ENCODE measurements around the gene KIF4B. TPM values are rescaled to one million over a fixed set of nuclear protein-coding genes. Genes with fewer than 3 reads are reported as not detected.

The KIF4B gene
- total RNA-seq, 3 donors from 2014 or later (not counting 1 experiment from before 2014, with no cell fraction given): not detected

DNA sequence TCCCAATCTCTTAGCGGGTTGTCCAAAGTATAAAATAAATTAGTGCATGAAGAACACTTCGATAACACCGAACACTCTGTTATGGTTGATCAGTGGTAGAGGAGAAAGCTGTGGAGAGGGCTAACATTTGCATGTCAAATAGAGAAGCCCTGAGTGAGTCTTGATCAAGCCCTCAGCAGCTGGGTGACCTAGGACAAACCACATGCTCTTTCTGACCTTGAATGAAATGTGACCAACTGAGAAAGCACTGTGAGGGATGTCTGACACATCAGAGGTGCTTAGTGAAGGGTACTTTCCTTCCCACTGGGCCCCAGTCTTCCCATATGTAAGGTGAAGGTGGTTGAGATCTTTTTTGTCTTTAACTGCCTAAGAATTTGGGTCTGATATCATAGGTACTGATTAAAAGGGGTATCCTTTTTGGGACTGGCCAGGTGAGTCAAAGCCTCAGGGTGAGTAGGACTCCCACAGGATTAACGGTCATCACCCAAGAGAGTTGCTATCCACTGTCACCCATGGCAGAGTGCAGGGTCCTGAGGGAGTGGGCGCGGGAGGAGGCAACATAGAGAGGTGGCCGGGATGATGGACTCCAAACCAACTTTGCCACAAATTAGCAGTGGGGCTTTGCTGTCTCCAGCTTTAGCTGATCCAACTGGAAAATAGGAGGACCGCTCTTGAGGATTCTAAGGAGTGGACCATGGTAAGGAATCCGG lies 53.5 kb downstream of the KIF4B start:
- intact Hi-C loops (cut with micrococcal nuclease): no loop called here
- Mint-ChIP-seq H3K27me3 (ENCODE audit: low read depth in 2 of 2) (peaks cover 0 to 3% of the 10 kb centered on the region in 2 donors), H3K36me3 (no peaks in the 10 kb centered on the region), H3K4me1 (no peaks in the 10 kb centered on the region), H3K27ac (no peak overlapping the region), H3K4me3 (no peak overlapping the region), H3K9me3 (no peaks in the 10 kb centered on the region)
- no peaks in the 10 kb centered on the region for H3K4me1 ChIP-seq (ENCODE audit: control insufficient read depth, insufficient read depth, low read length)
- H3K27me3 ChIP-seq (ENCODE audit: control insufficient read depth, insufficient read depth, low read length): no peaks in the 10 kb centered on the region
- TF ChIP-seq CTCF (IDR thresholded peaks at IDR 0.05): no peak
- 86% methylated on average over 9 of the region's 9 CpGs for WGBS (ENCODE audit: insufficient coverage)
- DNase-seq (no peak), ATAC-seq (no peak)
- H3K36me3 ChIP-seq (ENCODE audit: control insufficient read depth, insufficient read depth, low read length): no peaks in the 10 kb centered on the region
- no peaks in the 10 kb centered on the region for H3K9me3 ChIP-seq (ENCODE audit: control insufficient read depth, insufficient read depth, low read length)
- no peak overlapping the region for H3K27ac ChIP-seq (ENCODE audit: low read length)
- H3K4me3 ChIP-seq (ENCODE audit: low read length): no peak overlapping the region

Other genes with a start within 250 kb of the KIF4B start
- 1 to 10 TPM in 2 of 3 donors, under 1 TPM in 1; 0.48 to 2.9 (median 1.4) TPM for gene FAXDC2, start 163.2 kb upstream of the KIF4B start, total RNA-seq
- gene CNOT8, start 155.1 kb upstream of the KIF4B start, total RNA-seq: 100 to 1,000 TPM; 115 to 128 (median 124) TPM
- gene GEMIN5, start 75.5 kb upstream of the KIF4B start, total RNA-seq: 10 to 100 TPM in 1 of 3 donors, 1 to 10 TPM in 2; 6.3 to 12.7 (median 7.8) TPM
- 10 to 100 TPM; 30.5 to 38.0 (median 30.9) TPM for gene MRPL22, start 72.7 kb upstream of the KIF4B start, total RNA-seq